GM12878 (cell line): Measurements from ENCODE around the gene KATNA1. TPM values are rescaled to one million over a fixed set of nuclear protein-coding genes. Genes with fewer than 3 reads are reported as not detected.

Source experiments
- ASH2L ChIP-seq: fragments of 300-600, 200-600 bp; sonication (generic); IDR thresholded peaks from 2 replicates; pipeline ENCODE4 v1.6.1; 2017; ENCODE audit warnings: low read depth, mild to moderate bottlenecking, borderline replicate concordance
- CREM ChIP-seq: IDR thresholded peaks from 2 replicates; pipeline ENCODE4 v1.6.1; 2014; ENCODE audit warnings: antibody characterized with exemption, low read depth
- DPF2 ChIP-seq: fragments of 450-650 bp; IDR thresholded peaks from 2 replicates; pipeline ENCODE4 v1.6.1; 2017; ENCODE audit warnings: mild to moderate bottlenecking
- E4F1 ChIP-seq: fragments of 450-650 bp; IDR thresholded peaks from 2 replicates; pipeline ENCODE4 v1.6.1; 2018; ENCODE audit warnings: borderline replicate concordance, mild to moderate bottlenecking; ENCODE audit not compliant: partially characterized antibody
- IRF3 ChIP-seq: fragments of 450-650 bp; IDR thresholded peaks from 2 replicates; pipeline ENCODE4 v1.6.1; 2014; ENCODE audit warnings: mild to moderate bottlenecking
- KLF5 ChIP-seq: fragments of 450-650 bp; IDR thresholded peaks from 2 replicates; pipeline ENCODE4 v1.6.1; 2014; ENCODE audit warnings: mild to moderate bottlenecking; ENCODE audit not compliant: partially characterized antibody
- LARP7 ChIP-seq: fragments of 450-650 bp; IDR thresholded peaks from 2 replicates; pipeline ENCODE4 v1.6.1; 2017; ENCODE audit warnings: mild to moderate bottlenecking
- MAX ChIP-seq: IDR thresholded peaks from 2 replicates; pipeline ENCODE4 v1.6.1; 2012; ENCODE audit warnings: low read depth, low read length, improper control_type of control experiment
- MYC ChIP-seq: IDR thresholded peaks from 2 replicates; pipeline ENCODE4 v1.6.1; 2011; ENCODE audit warnings: mild to moderate bottlenecking, low read length, moderate library complexity, inconsistent platforms; ENCODE audit not compliant: insufficient read depth, insufficient replicate concordance, insufficient read length, severe bottlenecking
- NKRF ChIP-seq: fragments of 450-650 bp; conservative IDR thresholded peaks from 2 replicates; pipeline ENCODE4 v1.6.1; 2017; ENCODE audit warnings: mild to moderate bottlenecking, moderate library complexity
- PML ChIP-seq: IDR thresholded peaks from 2 replicates; pipeline ENCODE4 v1.6.1; 2012; ENCODE audit warnings: low read length, inconsistent platforms
- POLR2AphosphoS5 ChIP-seq: IDR thresholded peaks from 2 replicates; pipeline ENCODE4 v1.6.1; 2011; ENCODE audit warnings: mild to moderate bottlenecking, low read length, inconsistent platforms
- RAD21 ChIP-seq: IDR thresholded peaks from 2 replicates; pipeline ENCODE4 v1.6.1; 2011; ENCODE audit warnings: mild to moderate bottlenecking, low read depth, low read length, moderate library complexity; ENCODE audit not compliant: insufficient read depth
- RB1 ChIP-seq: fragments of 450-650 bp; formaldehyde crosslinking; IDR thresholded peaks from 2 replicates; pipeline ENCODE4 v1.6.1; 2017; ENCODE audit warnings: mild to moderate bottlenecking, borderline replicate concordance
- RBBP5 ChIP-seq: fragments of 200-600 bp; sonication (generic); conservative IDR thresholded peaks from 2 replicates; pipeline ENCODE4 v1.6.1; 2016
- RFX5 ChIP-seq: IDR thresholded peaks from 2 replicates; pipeline ENCODE4 v1.6.1; 2011; ENCODE audit warnings: low read depth, low read length, improper control_type of control experiment
- SIN3A ChIP-seq: IDR thresholded peaks from 2 replicates; pipeline ENCODE4 v1.6.1; 2012; ENCODE audit warnings: low read depth, low read length, improper control_type of control experiment
- SMARCA5 ChIP-seq: fragments of 450-650 bp; IDR thresholded peaks from 2 replicates; pipeline ENCODE4 v1.6.1; 2017; ENCODE audit warnings: mild to moderate bottlenecking
- SPI1 ChIP-seq: IDR thresholded peaks from 2 replicates; pipeline ENCODE4 v1.6.1; 2011; ENCODE audit warnings: low read depth, mild to moderate bottlenecking, low read length, moderate library complexity, borderline replicate concordance; ENCODE audit not compliant: insufficient read depth
- SRF ChIP-seq, 2 experiments: IDR thresholded peaks; 2 replicates each; pipeline ENCODE4 v1.6.1; 2011; ENCODE audit warnings: low read depth in 2 of 2, low read length in 2 of 2, mild to moderate bottlenecking in 1 of 2, moderate library complexity in 1 of 2
- TCF12 ChIP-seq: IDR thresholded peaks from 2 replicates; pipeline ENCODE4 v1.6.1; 2011; ENCODE audit warnings: low read depth, mild to moderate bottlenecking, low read length
- TCF3 ChIP-seq: IDR thresholded peaks from 2 replicates; pipeline ENCODE4 v1.6.1; 2012; ENCODE audit warnings: low read depth, mild to moderate bottlenecking, low read length, borderline replicate concordance; ENCODE audit not compliant: insufficient read depth
- WRNIP1 ChIP-seq: IDR thresholded peaks from 2 replicates; pipeline ENCODE4 v1.6.1; 2011; ENCODE audit warnings: low read depth, low read length, improper control_type of control experiment, borderline replicate concordance
- ZNF274 ChIP-seq: IDR thresholded peaks from one replicate; pipeline ENCODE4 v1.8.0; 2011; ENCODE audit not compliant: insufficient read length, insufficient read depth
- polyA plus RNA-seq, 11 experiments: library from polyadenylated mRNA; depleted of rRNA in 4 of 11; unstranded in 6 of 11; stranded (reverse) in 5 of 11; fragments of >200 nt; fragmentation: Nextera tagmentation in 4 of 11; fragmentation: Illumina TruSeq in 1 of 11; extraction: Ambion mirVana in 4 of 11; extraction: Trizol in 1 of 11; gene quantifications; 1 replicate in 1 of 11; 2 replicates in 10 of 11; pipeline versions ENCODE4 v1.2.1 to v1.2.3, GENCODE V29; 2011 to 2016; ENCODE audit warnings: inconsistent platforms in 2 of 11, missing spikeins in 2 of 11, low read depth in 1 of 11
- total RNA-seq, 4 experiments: library from RNA; depleted of rRNA in 3 of 4; stranded (reverse); fragments of >200 nt in 3 of 4; fragmentation: Illumina TruSeq in 1 of 4; extraction: Trizol in 1 of 4; gene quantifications; 2 replicates each; pipeline versions ENCODE4 v1.2.1 to v1.2.3, GENCODE V29; 2013 to 2021

Gene KATNA1
- total and polyA plus RNA-seq, 10 of the 15 experiments (the other 5 are each of a cell fraction or from before 2014, with no cell fraction given), result 15.4 to 35.3 (median 25.1) TPM

GRCh38 chr6:149648148-149649145 is at the start of gene KATNA1 (continued):
- TF ChIP-seq ASH2L (peak; percentile 83; the same call in 1 of the 2 replicates), E4F1 (peak; percentile 56), SRF (IDR thresholded peaks at IDR 0.05; ENCODE audit: low read depth in 2 of 2, low read length in 2 of 2) (peak in 1 of 2 experiments; percentile 35; a peak in 2 of 4 replicates), RFX5 (no peak), IRF3 (no peak), NKRF (peak; percentile 90), CREM (peak; percentile 66; the same call in 1 of the 2 replicates), KLF5 (peak; percentile 81), RAD21 (no peak), LARP7 (peak; percentile 81), MYC (peak; percentile 29), POLR2AphosphoS5 (peak; percentile 91), SMARCA5 (no peak), TCF3 (peak; percentile 77; the same call in 1 of the 2 replicates), RB1 (peak; percentile 82; the same call in 1 of the 2 replicates), SIN3A (0 out of 2 replicates have a peak, but pooled peaks have one; percentile 89), WRNIP1 (no peak), ZNF274 (no peak), DPF2 (0 out of 2 replicates have a peak, but pooled peaks have one; percentile 4), TCF12 (peak; percentile 65; the same call in 1 of the 2 replicates), SPI1 (no peak), MAX (peak; percentile 94), RBBP5 (0 out of 2 replicates have a peak, but pooled peaks have one; percentile 32), PML (peak; percentile 71)
